DOHH2 (cell line): Measurements from ENCODE around the gene HHAT.

Experiments used
- CTCF ChIP-seq: fragments of 200-600 bp; sonication (generic); IDR thresholded peaks from one replicate; pipeline ENCODE4 v1.5.1; 2014; ENCODE audit warnings: antibody characterized with exemption, mild to moderate bottlenecking, low read depth, low read length; ENCODE audit not compliant: poor library complexity, severe bottlenecking
- EZH2phosphoT487 ChIP-seq: fragments of 200-600 bp; sonication (generic); IDR thresholded peaks from 2 replicates; pipeline ENCODE4 v1.6.1; 2017; ENCODE audit warnings: borderline replicate concordance, mild to moderate bottlenecking, antibody characterized with exemption, low read length, moderate library complexity, mixed read lengths

GRCh38 chr1:210684466-210685294 lies 356.0 kb downstream of the HHAT start:
- TF ChIP-seq CTCF (no peak), EZH2phosphoT487 (no peak)
